Coronary artery (tissue), 2 donors: ENCODE data around the gene NPHP4.

Experiments
- DNase-seq: peaks from one replicate; pipeline ENCODE4 v3.0.0-alpha.2; 2017; ENCODE audit warnings: low spot score
- H3K27ac ChIP-seq, 2 donors: fragments of 200-600 bp; sonication (generic); one replicate each; pipeline ENCODE4 v1.5.1; 2016 to 2019
- H3K4me3 ChIP-seq: fragments of 200-600 bp; sonication (generic); 2 replicates; pipeline ENCODE4 v1.5.1; 2016; ENCODE audit warnings: mild to moderate bottlenecking, moderate library complexity
- CTCF ChIP-seq: fragments of 200-600 bp; sonication (generic); IDR thresholded peaks from one replicate; pipeline ENCODE4 v1.5.1; 2019; ENCODE audit warnings: antibody characterized with exemption

NPHP4 gene

DNA sequence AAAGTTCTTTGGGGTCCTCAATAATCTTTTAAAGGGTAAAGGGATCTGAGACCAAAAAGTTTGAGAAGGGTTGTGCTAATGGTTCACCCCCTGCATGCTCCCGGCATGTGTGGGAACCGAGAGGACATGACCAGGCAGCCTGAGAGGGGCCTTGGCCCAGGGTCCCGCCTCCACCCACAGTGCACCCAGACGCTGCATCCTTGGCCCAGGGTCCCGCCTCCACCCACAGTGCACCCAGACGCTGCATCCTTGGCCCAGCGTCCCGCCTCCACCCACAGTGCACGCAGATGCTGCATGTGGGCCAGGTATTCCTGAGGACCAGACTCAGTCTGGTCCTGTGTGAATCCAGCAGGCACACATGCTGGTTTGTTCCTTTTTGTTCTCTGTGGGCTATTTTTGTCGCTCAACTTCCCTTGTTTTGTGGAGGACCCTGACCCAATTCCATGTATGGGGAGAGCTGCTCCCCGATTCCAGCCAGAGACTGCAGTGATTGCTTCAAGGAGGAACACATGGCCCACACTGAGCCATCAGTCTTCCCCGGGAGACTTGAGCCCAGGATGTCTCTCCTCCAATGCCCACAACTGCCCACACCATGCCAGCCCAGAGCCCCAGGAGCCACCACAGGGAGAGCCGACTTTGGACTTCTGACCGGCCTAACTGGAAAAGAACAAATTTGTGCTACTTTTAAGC lies 3.5 kb downstream of the NPHP4 start:
- no peak for DNase-seq
- Histone ChIP-seq H3K27ac (no peak overlapping the region), H3K4me3 (no peak overlapping the region)
- TF ChIP-seq CTCF, result no peak

GRCh38 chr1:5986018-5986417 lies 6.2 kb downstream of the NPHP4 start:
- Histone ChIP-seq H3K4me3 (no peak overlapping the region), H3K27ac (no peak overlapping the region)
- DNase-seq, result no peak
- no peak for TF ChIP-seq CTCF

GRCh38 chr1:5985250-5985649 lies 7.0 kb downstream of the NPHP4 start:
- H3K27ac ChIP-seq, result no peak overlapping the region
- TF ChIP-seq CTCF, result no peak
- no peak overlapping the region for H3K4me3 ChIP-seq
- DNase-seq, result no peak

GRCh38 chr1:5983361-5984103 lies 8.7 kb downstream of the NPHP4 start:
- DNase-seq, result no peak
- no peak overlapping the region for H3K4me3 ChIP-seq
- H3K27ac ChIP-seq, result no peak overlapping the region
- TF ChIP-seq CTCF, result no peak

DNA sequence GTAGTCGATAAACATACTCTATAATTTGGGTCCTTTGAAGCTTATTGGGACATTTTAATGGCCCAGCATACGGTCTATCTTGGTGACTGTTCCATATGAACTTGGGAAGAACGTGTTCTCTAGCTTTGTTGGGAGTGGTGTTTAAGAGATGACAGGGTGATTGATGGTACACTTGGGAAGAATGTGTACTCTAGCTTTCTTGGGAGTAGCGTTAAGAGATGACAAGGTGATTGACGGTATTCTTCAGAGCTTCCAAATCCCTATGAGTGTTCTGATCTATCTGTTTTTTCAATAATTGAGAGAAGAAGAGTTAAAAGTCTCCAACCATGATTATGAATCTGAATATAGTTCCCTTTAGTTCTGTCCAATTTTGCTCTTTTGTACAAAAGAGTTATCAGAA lies 9.4 kb downstream of the NPHP4 start:
- no peak for DNase-seq
- no peak for TF ChIP-seq CTCF
- Histone ChIP-seq H3K4me3 (no peak overlapping the region), H3K27ac (no peak overlapping the region)

DNA sequence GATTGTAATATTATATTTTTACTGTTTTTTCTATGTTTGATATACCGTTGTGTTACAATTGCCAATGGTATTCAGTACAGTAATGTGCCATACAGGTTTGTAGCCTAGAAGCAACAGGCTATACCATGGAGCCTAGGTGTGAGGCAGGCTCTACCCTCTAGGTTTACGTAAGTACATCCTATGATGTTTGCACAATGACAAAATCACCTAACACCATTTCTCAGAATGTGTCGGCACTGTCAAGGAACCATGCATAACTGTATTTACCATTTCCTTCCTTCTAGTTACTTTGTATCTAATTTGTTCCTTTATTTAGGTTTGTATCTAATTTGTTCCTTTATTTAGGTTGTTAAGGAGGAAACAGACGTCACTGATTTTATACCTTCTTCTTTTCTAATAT lies 9.9 kb downstream of the NPHP4 start:
- Histone ChIP-seq H3K4me3 (no peak overlapping the region), H3K27ac (no peak overlapping the region)
- no peak for TF ChIP-seq CTCF
- DNase-seq, result no peak

DNA sequence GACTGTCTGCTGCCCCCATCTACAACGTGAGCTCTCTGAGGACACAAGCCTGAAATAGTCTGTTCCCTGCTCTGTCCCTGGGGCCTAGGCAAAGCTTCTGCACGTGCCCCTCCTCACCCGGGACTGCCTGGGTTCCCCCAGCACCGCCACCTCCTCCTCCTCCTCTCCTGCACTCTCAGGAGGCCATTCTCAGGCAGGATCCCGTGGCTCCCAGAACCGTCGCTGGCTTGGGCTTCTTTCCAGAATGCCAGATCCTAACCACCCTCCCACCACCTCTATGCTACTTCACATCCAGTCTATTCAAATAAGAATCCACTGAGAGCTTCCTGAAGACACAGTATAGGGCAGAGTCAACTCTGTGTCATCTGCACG lies 11.2 kb downstream of the NPHP4 start:
- H3K27ac ChIP-seq, result no peak overlapping the region
- no peak for DNase-seq
- H3K4me3 ChIP-seq, result no peak overlapping the region
- TF ChIP-seq CTCF, result no peak
